Amniotic stem cell (primary cell): Measurements from ENCODE around the gene GNB4.

Experiments used
- DNase-seq: peaks from one replicate; lab custom pipeline; 2025; lab: John Stamatoyannopoulos, UW

The GNB4 gene

DNA sequence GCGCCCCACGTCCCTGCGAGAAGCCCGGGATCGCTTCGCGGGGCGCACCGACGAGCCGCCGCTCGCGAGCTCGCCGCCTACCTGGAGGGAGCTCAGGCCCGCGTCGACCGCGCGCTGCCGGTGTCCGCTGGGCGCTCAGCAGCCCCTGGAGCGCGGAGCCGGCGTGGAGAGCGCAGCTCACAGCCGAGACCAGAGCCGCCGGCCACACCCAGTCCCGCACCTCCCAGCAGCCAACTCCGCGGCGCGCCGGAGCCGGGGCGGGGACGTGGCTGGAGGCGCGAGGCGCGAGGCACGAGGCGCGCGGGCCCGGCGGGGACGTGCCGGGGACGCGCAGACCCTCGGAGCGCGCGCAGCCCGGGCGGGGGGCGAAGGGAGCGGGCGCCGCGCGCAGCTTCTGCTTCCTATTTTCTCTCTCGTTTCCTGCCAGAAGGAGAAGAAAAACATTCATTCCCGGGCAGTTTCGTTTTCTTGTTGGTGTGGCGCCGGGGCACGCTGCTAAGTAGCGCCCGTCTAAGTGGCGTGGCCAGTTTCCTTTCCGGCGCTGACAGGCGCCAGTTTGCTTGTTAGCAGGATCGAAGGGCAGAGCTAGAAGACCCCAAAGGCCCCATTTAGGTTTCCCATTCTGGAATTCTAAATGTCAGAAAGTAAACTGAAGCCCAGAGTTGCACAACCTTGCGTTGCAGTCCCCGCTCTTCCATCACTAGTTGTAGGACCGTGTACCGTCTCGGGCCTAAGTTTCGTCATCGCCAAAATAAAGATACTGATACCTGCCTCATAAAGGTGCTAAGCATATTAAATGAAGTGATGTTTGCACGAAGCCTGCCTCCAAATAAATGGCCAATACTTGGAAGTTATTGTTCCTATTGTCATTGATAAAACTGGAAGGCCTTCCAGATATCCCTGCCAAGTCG lies at the start of gene GNB4:
Gene GNB4 (minus strand): TSS at position 206 of the 911 bp plus-strand sequence. CDS start 25,270 bp downstream, outside the sequence.
- DNase-seq: peak; percentile 62

GRCh38 chr3:179495483-179495882 lies 44.2 kb upstream of the GNB4 start:
- DNase-seq: no peak

DNA sequence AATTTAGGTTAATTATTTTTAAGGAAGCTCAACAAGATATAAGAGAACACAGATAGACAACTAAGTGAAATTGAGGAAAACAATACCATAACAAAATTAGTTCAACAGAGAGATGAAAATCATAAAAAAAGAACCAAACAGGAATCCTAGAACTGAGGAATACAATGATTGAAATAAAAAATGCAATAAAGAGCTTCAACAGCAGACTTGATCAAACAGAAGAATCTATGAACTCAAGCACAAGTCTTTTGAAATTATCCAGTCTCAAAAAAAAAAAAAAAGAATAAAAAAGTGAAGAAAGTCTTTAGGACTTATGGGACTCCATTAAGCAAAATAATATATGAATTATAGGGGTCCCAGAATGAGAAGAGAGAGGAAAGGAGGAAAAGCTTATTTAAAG lies 42.0 kb upstream of the GNB4 start:
- DNase-seq: no peak

DNA sequence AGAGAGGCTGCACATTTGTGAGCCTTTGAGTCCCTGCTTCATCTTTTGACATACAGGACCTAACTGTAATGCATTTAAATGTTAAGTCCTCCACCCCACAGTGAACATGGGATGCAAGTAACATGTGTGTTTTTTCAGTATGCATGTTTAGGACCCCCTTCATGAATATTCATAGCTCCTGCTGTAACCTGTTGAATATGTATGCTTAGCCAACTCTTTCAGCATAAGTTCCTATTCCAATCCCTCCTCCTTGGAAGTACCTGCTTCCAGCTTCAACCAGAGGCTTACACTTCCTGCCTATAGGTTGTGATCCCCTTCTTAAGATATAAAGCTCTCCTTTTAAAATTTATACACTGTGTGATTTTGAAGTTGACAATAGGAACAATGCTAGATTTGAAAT lies 36.9 kb upstream of the GNB4 start:
- no peak for DNase-seq

DNA sequence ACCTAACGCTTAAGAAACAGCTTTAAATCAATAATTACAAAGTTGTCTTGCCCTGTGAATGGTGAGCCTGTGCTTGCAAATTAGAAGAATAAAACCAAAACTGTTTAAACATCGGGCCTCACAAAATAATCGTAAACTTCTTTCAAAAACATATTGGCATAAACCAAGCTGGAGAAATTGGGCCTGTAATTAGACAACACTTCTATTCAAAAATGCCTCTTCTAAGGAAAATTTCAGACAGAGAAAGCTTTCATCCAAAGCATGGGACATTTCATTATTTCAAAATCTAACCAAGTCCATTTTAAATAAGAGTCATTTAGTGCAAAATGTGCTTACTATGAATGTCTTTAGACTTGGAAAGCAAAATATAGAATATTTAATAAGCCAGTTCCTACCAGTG lies 35.5 kb upstream of the GNB4 start:
- DNase-seq: no peak

DNA sequence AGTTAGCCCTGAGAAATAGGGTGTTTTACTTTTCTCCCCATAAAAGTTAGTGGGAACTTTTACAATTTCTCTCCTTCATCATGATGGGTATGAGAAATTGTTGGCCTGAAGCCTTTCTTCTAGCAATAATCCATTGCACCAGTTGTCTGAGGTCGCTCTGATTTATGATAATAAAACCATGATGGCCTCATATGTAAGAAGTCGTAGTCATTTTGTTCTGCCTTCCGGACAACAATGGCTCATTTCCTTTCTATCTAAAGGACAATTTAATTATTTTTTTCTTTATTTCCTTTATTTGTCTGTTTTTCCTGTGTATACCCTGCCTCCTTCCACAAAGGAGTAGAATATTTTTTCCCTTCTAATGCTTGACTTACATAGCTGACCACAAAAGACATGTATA lies 31.6 kb upstream of the GNB4 start:
- DNase-seq: no peak

GRCh38 chr3:179476215-179476614 lies 24.9 kb upstream of the GNB4 start:
- DNase-seq: no peak

- no peak for DNase-seq
These were observed 23.2 kb upstream of the GNB4 start for GRCh38 chr3:179474480-179474879.

GRCh38 chr3:179473565-179473964 lies 22.3 kb upstream of the GNB4 start:
- DNase-seq: no peak

DNA sequence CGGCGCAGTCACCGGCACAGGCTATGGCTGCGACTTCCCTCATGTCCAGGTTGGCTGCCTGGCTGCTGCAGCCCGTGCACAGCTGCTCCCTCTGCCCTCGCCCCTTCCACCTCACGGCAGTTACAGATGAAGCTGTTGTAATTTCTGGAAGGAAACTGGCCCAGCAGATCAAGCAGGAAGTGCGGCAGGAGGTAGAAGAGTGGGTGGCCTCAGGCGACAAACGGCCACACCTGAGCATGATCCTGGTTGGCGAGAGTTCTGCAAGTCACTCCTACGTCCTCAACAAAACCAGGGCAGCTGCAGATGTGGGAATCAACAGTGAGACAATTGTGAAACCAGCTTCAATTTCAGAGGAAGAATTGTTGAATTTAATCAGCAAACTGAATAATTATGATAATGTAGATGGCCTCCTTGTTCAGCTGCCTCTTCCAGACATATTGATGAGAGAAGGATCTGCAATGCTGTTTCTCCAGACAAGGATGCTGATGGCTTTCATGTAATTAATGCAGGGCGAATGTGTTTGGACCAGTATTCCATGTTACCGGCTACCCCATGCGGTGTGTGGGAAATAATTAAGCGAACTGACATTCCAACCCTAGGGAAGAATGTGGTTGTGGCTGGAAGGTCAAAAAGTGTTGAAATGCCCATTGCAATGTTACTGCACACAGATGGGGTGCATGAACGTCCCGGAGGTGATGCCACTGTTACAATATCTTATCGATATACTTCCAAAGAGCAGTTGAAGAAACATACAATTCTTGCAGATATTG lies 13.2 kb upstream of the GNB4 start:
- no peak for DNase-seq

GRCh38 chr3:179463319-179463718 lies 12.0 kb upstream of the GNB4 start:
- no peak for DNase-seq

- DNase-seq: no peak
These were observed 9.0 kb upstream of the GNB4 start for GRCh38 chr3:179460260-179460659.

GRCh38 chr3:179455954-179456353 lies 4.7 kb upstream of the GNB4 start:
- DNase-seq: no peak

GRCh38 chr3:179454887-179455286 lies 3.6 kb upstream of the GNB4 start:
- DNase-seq: no peak

- DNase-seq: no peak
These were observed 2.7 kb upstream of the GNB4 start for GRCh38 chr3:179453967-179454366.

- DNase-seq: no peak
These were observed 1.6 kb upstream of the GNB4 start for GRCh38 chr3:179452872-179453271.

DNA sequence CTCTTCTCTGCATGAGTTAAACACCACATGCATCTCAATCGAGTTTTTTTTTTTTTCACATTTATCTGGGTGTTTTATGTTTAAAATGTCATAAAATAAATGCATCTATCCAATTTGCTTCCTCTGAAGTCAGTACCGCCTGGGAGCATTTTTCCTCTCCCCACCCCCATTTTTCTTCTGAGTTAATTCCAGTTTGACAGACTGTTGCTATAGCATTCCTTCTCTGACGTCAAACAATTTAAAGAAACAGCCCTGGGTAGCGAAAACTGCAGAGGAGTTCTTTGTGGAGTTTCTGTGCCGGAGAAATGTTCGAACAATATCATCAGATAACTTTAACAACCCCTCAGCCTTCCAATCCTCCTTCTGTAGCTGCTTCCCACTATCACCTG lies 900 bp upstream of the GNB4 start:
- DNase-seq: peak; percentile 10

GRCh38 chr3:179450901-179451264 lies 387 bp downstream of the GNB4 start:
- DNase-seq: no peak

DNA sequence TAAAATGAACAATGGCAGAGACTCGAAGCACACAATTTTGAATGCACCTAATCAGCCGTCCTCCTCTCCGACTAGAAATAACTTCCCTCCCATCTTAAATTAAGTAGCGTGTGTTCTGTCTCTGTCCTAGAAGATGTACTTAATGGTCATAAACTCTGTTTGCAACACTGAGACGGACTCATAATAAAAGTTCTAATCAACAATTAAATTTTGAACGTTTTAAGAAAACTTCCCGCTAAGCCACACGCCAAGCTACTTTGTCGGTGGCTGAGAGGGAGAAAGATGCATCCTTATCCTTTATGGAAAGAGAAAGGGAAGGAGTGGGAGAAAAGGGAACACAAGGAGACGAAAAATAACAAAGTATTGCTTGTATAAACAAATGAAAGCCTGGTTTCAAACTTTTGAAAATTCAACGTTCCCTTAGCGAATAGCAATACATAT lies 989 bp downstream of the GNB4 start:
- DNase-seq: no peak

DNA sequence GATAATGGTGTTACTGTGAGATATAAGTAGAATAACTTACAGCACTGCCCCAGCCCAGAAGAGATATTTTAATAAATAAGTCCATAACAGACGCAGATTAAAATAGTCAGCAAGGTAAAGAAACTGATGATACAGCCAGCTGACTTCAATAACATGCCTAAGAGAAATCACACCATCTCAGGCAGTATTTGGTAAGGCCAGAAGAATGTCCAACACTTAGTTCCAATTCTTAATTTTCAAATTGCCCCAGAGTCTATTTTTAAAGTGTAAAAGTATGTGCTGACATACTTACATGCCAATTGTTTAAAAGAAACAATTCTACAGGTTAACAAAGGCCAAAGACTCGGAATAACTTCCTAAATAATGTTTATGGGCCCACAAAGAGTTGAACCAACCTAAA lies 1.6 kb downstream of the GNB4 start:
- no peak for DNase-seq

DNA sequence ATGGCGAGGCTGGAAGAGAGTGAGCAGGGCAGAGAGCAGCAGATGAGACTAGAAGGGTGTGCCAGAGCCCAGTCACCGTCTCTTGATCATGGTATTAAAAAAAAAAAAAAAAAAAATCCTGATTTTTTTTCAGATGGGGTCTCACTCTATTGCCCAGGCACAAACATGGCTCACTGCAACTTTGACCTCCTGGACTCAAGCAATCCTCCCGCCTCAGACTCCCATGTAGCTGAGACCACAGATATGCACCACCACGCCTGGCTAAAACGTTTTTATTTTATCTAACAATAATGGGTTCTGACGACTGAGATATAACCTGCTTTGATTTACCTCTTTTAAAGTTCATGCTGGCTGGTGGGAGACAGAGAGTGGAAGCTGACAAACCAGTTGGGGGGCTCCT lies 4.0 kb downstream of the GNB4 start:
- DNase-seq: no peak

GRCh38 chr3:179446501-179446900 lies 4.8 kb downstream of the GNB4 start:
- no peak for DNase-seq

DNA sequence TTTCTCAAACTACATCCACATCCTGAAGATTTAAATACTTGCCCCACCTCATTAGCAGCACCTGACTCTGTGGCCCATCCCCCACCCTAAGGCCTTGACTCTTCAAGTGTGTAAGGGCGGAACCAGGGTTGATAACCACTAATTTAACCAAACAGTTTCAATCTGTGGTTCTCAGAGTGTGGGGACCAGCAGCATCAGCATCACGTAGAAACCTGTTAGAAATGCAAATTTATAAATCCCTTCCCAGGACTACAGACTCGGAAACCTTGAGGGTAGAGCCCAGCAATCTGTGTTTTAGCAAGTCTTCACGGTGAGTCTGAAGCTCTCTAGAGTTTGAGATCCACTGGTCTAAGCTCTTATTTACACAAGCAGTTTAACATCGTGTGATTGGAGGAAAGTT lies 12.4 kb downstream of the GNB4 start:
- DNase-seq: no peak
